ENCODE measurements around the gene ZNF44.

DNA sequence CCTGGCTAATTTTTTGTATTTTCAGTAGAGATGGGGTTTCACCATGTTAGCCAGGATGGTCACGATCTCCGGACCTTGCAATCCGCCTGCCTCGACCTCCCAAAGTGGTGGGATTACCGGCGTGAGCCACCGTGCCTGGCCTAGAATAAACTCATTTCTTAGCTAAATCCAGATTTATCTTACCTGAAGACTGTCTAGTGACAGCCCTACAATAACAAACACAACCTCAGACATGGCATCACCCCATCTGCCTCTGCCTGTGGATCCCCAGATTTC lies 5.0 kb downstream of the ZNF44 start:
- TF ChIP-seq EZH2phosphoT487 (IDR thresholded peaks at IDR 0.05; ENCODE audit: insufficient read depth, low read depth) (no peak), EZH2 (IDR thresholded peaks at IDR 0.05; ENCODE audit: insufficient read depth, poor library complexity, severe bottlenecking) (no peak)

Measured in GM23248 (cell line).